ENCODE measurements around the gene RAB3A.

Gene RAB3A

GRCh38 chr19:18230941-18231734, 27.3 kb upstream of the RAB3A start:
- no CpG with 5 or more reads among the region's 18 CpGs for WGBS (ENCODE audit: extremely low coverage, insufficient coverage, low lambda C conversion rate)
- DNase-seq, result no peak

GRCh38 chr19:18229915-18230314, 26.1 kb upstream of the RAB3A start:
- no peak overlapping the region for H2BK120ac ChIP-seq (ENCODE audit: low read depth, low read length)
- H3K4me3 ChIP-seq (ENCODE audit: low read length), result no peak overlapping the region
- no peak overlapping the region for H3K9ac ChIP-seq (ENCODE audit: low read length)
- no peak overlapping the region for H2BK5ac ChIP-seq (ENCODE audit: low read length)
- no peak overlapping the region for H3K27ac ChIP-seq (ENCODE audit: low read depth, low read length)
- no peak overlapping the region for H4K8ac ChIP-seq (ENCODE audit: low read depth, low read length)
- peaks cover 6% of the 10 kb centered on the region for H3K4me1 ChIP-seq (ENCODE audit: control insufficient read depth, low read depth, low read length)
- no peaks in the 10 kb centered on the region for H3K79me1 ChIP-seq (ENCODE audit: low read length)
- H3K36me3 ChIP-seq (ENCODE audit: control insufficient read depth, insufficient read depth, low read length), result no peaks in the 10 kb centered on the region
- no peak overlapping the region for H2BK15ac ChIP-seq (replicated peaks; ENCODE audit: low read depth)
- H3K4me2 ChIP-seq (ENCODE audit: low read length), result no peak overlapping the region
- DNase-seq, result no peak
- no CpG with 5 or more reads among the region's 4 CpGs for WGBS (ENCODE audit: extremely low coverage, insufficient coverage, low lambda C conversion rate)
- no peak overlapping the region for H2AK5ac ChIP-seq (ENCODE audit: low read length)
- H3K56ac ChIP-seq (ENCODE audit: low read length), result no peak overlapping the region
- peaks cover 6% of the 10 kb centered on the region for H3K27me3 ChIP-seq (ENCODE audit: insufficient read depth, low read length, poor library complexity)
- H3K18ac ChIP-seq (ENCODE audit: low read length), result no peak overlapping the region
- no peak overlapping the region for H4K5ac ChIP-seq (ENCODE audit: low read length)
- H3K23ac ChIP-seq (ENCODE audit: low read length), result no peak overlapping the region
- H3K4ac ChIP-seq (ENCODE audit: low read depth, low read length), result no peak overlapping the region
- no peaks in the 10 kb centered on the region for H3K79me2 ChIP-seq (ENCODE audit: control insufficient read depth, insufficient read depth, low read length)

More at GRCh38 chr19:18230941-18231734, 27.3 kb upstream of the RAB3A start:
- peak overlapping the region; percentile 59 for H3K56ac ChIP-seq (ENCODE audit: low read length)
- H2BK5ac ChIP-seq (ENCODE audit: low read length), result no peak overlapping the region
- no peak overlapping the region for H3K4me2 ChIP-seq (ENCODE audit: low read length)
- H3K4me1 ChIP-seq (ENCODE audit: control insufficient read depth, low read depth, low read length), result peaks cover 6% of the 10 kb centered on the region
- H2BK15ac ChIP-seq (replicated peaks; ENCODE audit: low read depth), result no peak overlapping the region
- H2AK5ac ChIP-seq (ENCODE audit: low read length), result no peak overlapping the region
- no peak overlapping the region for H4K8ac ChIP-seq (ENCODE audit: low read depth, low read length)
- no peak overlapping the region for H3K4me3 ChIP-seq (ENCODE audit: low read length)
- no peak overlapping the region for H4K5ac ChIP-seq (ENCODE audit: low read length)
- H3K79me2 ChIP-seq (ENCODE audit: control insufficient read depth, insufficient read depth, low read length), result no peaks in the 10 kb centered on the region
- no peak overlapping the region for H3K27ac ChIP-seq (ENCODE audit: low read depth, low read length)
- no peak overlapping the region for H3K18ac ChIP-seq (ENCODE audit: low read length)
- H3K9ac ChIP-seq (ENCODE audit: low read length), result no peak overlapping the region
- H2BK120ac ChIP-seq (ENCODE audit: low read depth, low read length), result no peak overlapping the region
- H3K36me3 ChIP-seq (ENCODE audit: control insufficient read depth, insufficient read depth, low read length), result no peaks in the 10 kb centered on the region
- H3K4ac ChIP-seq (ENCODE audit: low read depth, low read length), result no peak overlapping the region
- no peaks in the 10 kb centered on the region for H3K27me3 ChIP-seq (ENCODE audit: insufficient read depth, low read length, poor library complexity)
- H3K79me1 ChIP-seq (ENCODE audit: low read length), result no peaks in the 10 kb centered on the region
- H3K23ac ChIP-seq (ENCODE audit: low read length), result no peak overlapping the region

GRCh38 chr19:18229474-18229873, 25.6 kb upstream of the RAB3A start:
- peaks cover 6% of the 10 kb centered on the region for H3K4me1 ChIP-seq (ENCODE audit: control insufficient read depth, low read depth, low read length)
- no peak overlapping the region for H3K4me2 ChIP-seq (ENCODE audit: low read length)
- H4K5ac ChIP-seq (ENCODE audit: low read length), result no peak overlapping the region
- no CpG with 5 or more reads among the region's 5 CpGs for WGBS (ENCODE audit: extremely low coverage, insufficient coverage, low lambda C conversion rate)
- no peak overlapping the region for H2BK15ac ChIP-seq (replicated peaks; ENCODE audit: low read depth)
- no peaks in the 10 kb centered on the region for H3K79me1 ChIP-seq (ENCODE audit: low read length)
- H3K36me3 ChIP-seq (ENCODE audit: control insufficient read depth, insufficient read depth, low read length), result no peaks in the 10 kb centered on the region
- no peak overlapping the region for H3K56ac ChIP-seq (ENCODE audit: low read length)
- no peak overlapping the region for H2BK120ac ChIP-seq (ENCODE audit: low read depth, low read length)
- no peak overlapping the region for H4K8ac ChIP-seq (ENCODE audit: low read depth, low read length)
- no peak overlapping the region for H3K18ac ChIP-seq (ENCODE audit: low read length)
- H3K4me3 ChIP-seq (ENCODE audit: low read length), result no peak overlapping the region
- H3K23ac ChIP-seq (ENCODE audit: low read length), result no peak overlapping the region
- no peak overlapping the region for H2AK5ac ChIP-seq (ENCODE audit: low read length)
- no peak overlapping the region for H3K9ac ChIP-seq (ENCODE audit: low read length)
- no peak overlapping the region for H2BK5ac ChIP-seq (ENCODE audit: low read length)
- H3K27ac ChIP-seq (ENCODE audit: low read depth, low read length), result no peak overlapping the region
- no peaks in the 10 kb centered on the region for H3K79me2 ChIP-seq (ENCODE audit: control insufficient read depth, insufficient read depth, low read length)
- H3K27me3 ChIP-seq (ENCODE audit: insufficient read depth, low read length, poor library complexity), result peaks cover 6% of the 10 kb centered on the region
- DNase-seq, result no peak
- H3K4ac ChIP-seq (ENCODE audit: low read depth, low read length), result no peak overlapping the region

- no peak overlapping the region for H2BK15ac ChIP-seq (replicated peaks; ENCODE audit: low read depth)
- no peaks in the 10 kb centered on the region for H3K79me2 ChIP-seq (ENCODE audit: control insufficient read depth, insufficient read depth, low read length)
- no peaks in the 10 kb centered on the region for H3K79me1 ChIP-seq (ENCODE audit: low read length)
- H3K18ac ChIP-seq (ENCODE audit: low read length), result no peak overlapping the region
- H3K27me3 ChIP-seq (ENCODE audit: insufficient read depth, low read length, poor library complexity), result peaks cover 6% of the 10 kb centered on the region
- no peak overlapping the region for H3K56ac ChIP-seq (ENCODE audit: low read length)
- no peak for DNase-seq
- no peak overlapping the region for H4K8ac ChIP-seq (ENCODE audit: low read depth, low read length)
- H3K4ac ChIP-seq (ENCODE audit: low read depth, low read length), result no peak overlapping the region
- no peaks in the 10 kb centered on the region for H3K36me3 ChIP-seq (ENCODE audit: control insufficient read depth, insufficient read depth, low read length)
- no CpG with 5 or more reads among the region's 6 CpGs for WGBS (ENCODE audit: extremely low coverage, insufficient coverage, low lambda C conversion rate)
- no peak overlapping the region for H3K9ac ChIP-seq (ENCODE audit: low read length)
- no peak overlapping the region for H3K4me2 ChIP-seq (ENCODE audit: low read length)
- H3K23ac ChIP-seq (ENCODE audit: low read length), result no peak overlapping the region
- no peak overlapping the region for H3K4me3 ChIP-seq (ENCODE audit: low read length)
- H3K27ac ChIP-seq (ENCODE audit: low read depth, low read length), result no peak overlapping the region
- H2AK5ac ChIP-seq (ENCODE audit: low read length), result no peak overlapping the region
- H2BK120ac ChIP-seq (ENCODE audit: low read depth, low read length), result no peak overlapping the region
- H3K4me1 ChIP-seq (ENCODE audit: control insufficient read depth, low read depth, low read length), result peaks cover 6% of the 10 kb centered on the region
- no peak overlapping the region for H2BK5ac ChIP-seq (ENCODE audit: low read length)
- H4K5ac ChIP-seq (ENCODE audit: low read length), result no peak overlapping the region
Observed at GRCh38 chr19:18227781-18228271, 24.0 kb upstream of the RAB3A start.

- Histone ChIP-seq H3K27ac (ENCODE audit: low read depth, low read length) (no peak overlapping the region), H2BK5ac (ENCODE audit: low read length) (no peak overlapping the region), H2AK5ac (ENCODE audit: low read length) (no peak overlapping the region), H3K79me2 (ENCODE audit: control insufficient read depth, insufficient read depth, low read length) (no peaks in the 10 kb centered on the region), H3K4ac (ENCODE audit: low read depth, low read length) (no peak overlapping the region), H2BK120ac (ENCODE audit: low read depth, low read length) (no peak overlapping the region), H4K8ac (ENCODE audit: low read depth, low read length) (no peak overlapping the region), H3K4me2 (ENCODE audit: low read length) (no peak overlapping the region), H3K56ac (ENCODE audit: low read length) (no peak overlapping the region), H3K36me3 (ENCODE audit: control insufficient read depth, insufficient read depth, low read length) (no peaks in the 10 kb centered on the region), H3K4me1 (ENCODE audit: control insufficient read depth, low read depth, low read length) (peaks cover 3% of the 10 kb centered on the region), H4K5ac (ENCODE audit: low read length) (no peak overlapping the region), H3K27me3 (ENCODE audit: insufficient read depth, low read length, poor library complexity) (peaks cover 6% of the 10 kb centered on the region), H2BK15ac (replicated peaks; ENCODE audit: low read depth) (no peak overlapping the region), H3K23ac (ENCODE audit: low read length) (no peak overlapping the region), H3K79me1 (ENCODE audit: low read length) (no peaks in the 10 kb centered on the region), H3K4me3 (ENCODE audit: low read length) (no peak overlapping the region), H3K9ac (ENCODE audit: low read length) (no peak overlapping the region), H3K18ac (ENCODE audit: low read length) (no peak overlapping the region)
- WGBS (ENCODE audit: extremely low coverage, insufficient coverage, low lambda C conversion rate), result no CpG with 5 or more reads among the region's 18 CpGs
- no peak for DNase-seq
Observed at GRCh38 chr19:18226956-18227780, 23.3 kb upstream of the RAB3A start.
